AG04450 (cell line): ENCODE measurements around the gene FRMD4A. TPM values are rescaled to one million over a fixed set of nuclear protein-coding genes. Genes with fewer than 3 reads are reported as not detected.

Source experiments
- CTCF ChIA-PET: fragments of 300-600, 350-600 bp; formaldehyde crosslinking; extraction: SDS; loops from one replicate; lab custom pipeline; 2022; ENCODE audit warnings: antibody characterized with exemption, inconsistent platforms; lab: Charles Lee
- POLR2A ChIA-PET: fragments of 350-600 bp; formaldehyde crosslinking; extraction: SDS; loops from one replicate; lab custom pipeline; 2021; ENCODE audit warnings: antibody characterized with exemption, inconsistent platforms; lab: Yijun Ruan, JAX
- DNase-seq: peaks from one replicate; pipeline ENCODE4 v3.0.0-alpha.2; 2011; ENCODE audit warnings: low read depth, low spot score
- H3K27ac ChIP-seq: one replicate; pipeline ENCODE4 v1.5.1; 2012; ENCODE audit warnings: low read depth, low read length, control low read depth
- H3K27me3 ChIP-seq: one replicate; pipeline ENCODE4 v1.6.0; 2012; ENCODE audit warnings: low read length; ENCODE audit not compliant: control insufficient read depth, insufficient read depth
- H3K4me3 ChIP-seq: 2 replicates; pipeline ENCODE4 v1.5.1; 2011; ENCODE audit warnings: mild to moderate bottlenecking, low read depth, low read length, control low read depth
- H3K9me3 ChIP-seq: 2 replicates; pipeline ENCODE4 v1.5.1; 2012; ENCODE audit warnings: low read length; ENCODE audit not compliant: control insufficient read depth, insufficient read depth
- CTCF ChIP-seq: IDR thresholded peaks from 2 replicates; pipeline ENCODE4 v1.5.1; 2011; ENCODE audit warnings: low read depth, low read length, control low read depth, inconsistent platforms
- polyA plus RNA-seq: library from polyadenylated mRNA; depleted of rRNA; stranded (reverse); fragments of >200 nt; gene quantifications from 2 replicates; pipeline ENCODE4 v1.2.3, GENCODE V29; 2011

The FRMD4A gene
- polyA plus RNA-seq, 1 experiment, result 45.7 TPM

GRCh38 chr10:14358886-14359573, 28.3 kb upstream of the FRMD4A start:
- ChIA-PET POLR2A (interaction anchor here (0.7 kb wide), 1 partner anchor 20 kb away, joined by 15 read pairs; no protein-coding TSS in a partner anchor), CTCF (no interaction called here)
- no peak for TF ChIP-seq CTCF
- H3K9me3 ChIP-seq, result no peaks in the 10 kb centered on the region
- H3K27ac ChIP-seq, result no peak overlapping the region
- no peak for DNase-seq
- no peak overlapping the region for H3K4me3 ChIP-seq
- peaks cover 32% of the 10 kb centered on the region for H3K27me3 ChIP-seq

GRCh38 chr10:14356921-14357320, 26.2 kb upstream of the FRMD4A start:
- no peak for DNase-seq
- no peak overlapping the region for H3K4me3 ChIP-seq
- H3K9me3 ChIP-seq, result no peaks in the 10 kb centered on the region
- H3K27me3 ChIP-seq, result peaks cover 21% of the 10 kb centered on the region
- ChIA-PET CTCF (no interaction called here), POLR2A (no interaction called here)
- no peak for TF ChIP-seq CTCF
- no peak overlapping the region for H3K27ac ChIP-seq

GRCh38 chr10:14355750-14356149, 25.0 kb upstream of the FRMD4A start:
- ChIA-PET CTCF (no interaction called here), POLR2A (no interaction called here)
- Histone ChIP-seq H3K9me3 (no peaks in the 10 kb centered on the region), H3K4me3 (no peak overlapping the region), H3K27ac (no peak overlapping the region), H3K27me3 (peaks cover 15% of the 10 kb centered on the region)
- no peak for TF ChIP-seq CTCF
- no peak for DNase-seq

- POLR2A ChIA-PET, result no interaction called here
- Histone ChIP-seq H3K27me3 (peaks cover 14% of the 10 kb centered on the region), H3K4me3 (no peak overlapping the region), H3K9me3 (no peaks in the 10 kb centered on the region), H3K27ac (no peak overlapping the region)
- DNase-seq, result no peak
- TF ChIP-seq CTCF, result no peak
- CTCF ChIA-PET, result interaction anchor here (1.5 kb wide), 1 partner anchor 44 kb away, joined by 3 read pairs; no protein-coding TSS in a partner anchor
Measured at GRCh38 chr10:14353291-14353913, 22.7 kb upstream of the FRMD4A start.

- POLR2A ChIA-PET, result no interaction called here
- TF ChIP-seq CTCF, result no peak
- Histone ChIP-seq H3K9me3 (no peaks in the 10 kb centered on the region), H3K27ac (no peak overlapping the region), H3K4me3 (no peak overlapping the region), H3K27me3 (peaks cover 12% of the 10 kb centered on the region)
- CTCF ChIA-PET, result no interaction called here
- no peak for DNase-seq
Measured at GRCh38 chr10:14350006-14350405, 19.3 kb upstream of the FRMD4A start.
